ENCODE data around the gene FOSL1. TPM values are rescaled to one million over a fixed set of nuclear protein-coding genes. Genes with fewer than 3 reads are reported as not detected.
"Not testable (repeated sequence)": the region's sequence is repeated elsewhere in the genome, so short reads cannot be mapped to it uniquely, and the experiment has no call there.

Gene FOSL1
- total RNA-seq, 1 donor from 2014 or later, result 3.6 TPM

DNA sequence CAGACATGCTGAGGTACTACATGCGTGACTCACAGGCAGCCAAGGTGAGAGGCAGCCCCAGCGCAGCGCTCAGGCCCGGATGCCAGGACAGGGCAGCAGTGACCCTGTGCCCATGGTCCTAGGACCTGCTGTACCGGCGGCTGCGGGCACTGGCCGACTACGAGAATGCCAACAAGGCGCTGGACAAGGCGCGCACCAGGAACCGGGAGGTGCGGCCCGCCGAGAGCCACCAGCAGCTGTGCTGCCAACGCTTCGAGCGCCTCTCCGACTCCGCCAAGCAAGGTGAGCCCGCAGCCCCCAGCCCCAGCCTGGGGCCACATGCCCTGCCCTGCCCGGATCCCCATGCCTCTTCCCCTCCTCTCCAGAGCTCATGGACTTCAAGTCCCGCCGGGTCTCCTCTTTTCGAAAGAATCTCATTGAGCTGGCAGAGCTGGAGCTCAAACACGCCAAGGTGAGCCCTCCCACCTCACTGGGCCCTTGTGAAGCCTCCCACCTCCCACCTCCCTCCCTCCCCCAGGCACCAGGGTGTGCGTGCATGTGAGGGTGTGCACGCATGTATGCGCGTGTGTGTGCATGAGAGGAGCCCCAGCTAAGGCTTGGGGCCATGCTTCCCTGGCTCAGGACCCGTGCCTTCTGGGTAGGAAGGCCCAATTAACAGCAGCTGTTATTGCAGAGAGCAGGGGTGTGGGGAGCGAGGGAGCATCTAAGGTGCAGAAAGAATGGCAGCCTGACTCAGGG, 47.5 kb downstream of the FOSL1 start:
- DNase-seq, result no peak

GRCh38 chr11:65851811-65852507, 48.2 kb downstream of the FOSL1 start:
- DNase-seq, result no peak

- peak; percentile 45 for DNase-seq
These were observed 49.1 kb downstream of the FOSL1 start for GRCh38 chr11:65851083-65851579.

DNA sequence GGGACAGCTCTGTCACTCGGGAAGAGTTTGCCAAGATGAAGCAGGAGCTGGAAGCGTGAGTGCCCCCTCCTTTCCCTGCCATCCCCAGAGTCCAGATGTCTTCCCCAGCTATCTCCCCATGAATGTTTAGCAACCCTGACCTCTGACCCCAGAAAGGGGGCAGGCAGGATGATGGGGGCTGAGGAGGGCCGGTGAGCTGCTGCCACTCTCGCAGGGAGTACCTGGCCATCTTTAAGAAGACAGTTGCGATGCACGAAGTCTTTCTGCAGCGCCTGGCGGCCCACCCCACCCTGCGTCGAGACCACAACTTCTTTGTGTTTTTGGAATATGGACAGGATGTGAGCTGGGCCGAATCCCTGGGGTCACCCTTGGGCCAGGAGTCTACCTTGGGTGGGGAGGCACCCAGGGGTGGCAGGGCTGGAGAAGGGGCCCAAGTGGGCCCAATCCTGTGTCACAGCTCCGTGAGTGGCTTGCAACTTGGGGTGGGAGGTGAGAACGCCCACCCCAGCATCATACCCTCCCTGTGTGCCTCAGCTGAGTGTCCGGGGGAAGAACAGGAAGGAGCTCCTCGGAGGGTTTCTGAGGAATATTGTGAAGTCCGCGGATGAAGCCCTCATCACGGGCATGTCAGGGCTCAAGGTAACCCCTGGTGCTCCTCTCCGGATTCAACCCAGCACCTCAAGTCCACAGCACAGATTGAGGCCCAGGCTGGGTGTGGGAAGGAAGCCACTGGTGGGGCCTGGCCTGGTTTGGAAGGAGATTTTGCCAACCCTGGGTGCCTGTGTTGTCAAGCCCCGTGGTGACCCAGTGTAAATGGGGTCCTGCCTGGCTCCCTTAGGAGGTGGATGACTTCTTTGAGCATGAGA, 49.7 kb downstream of the FOSL1 start:
- no peak for DNase-seq

DNA sequence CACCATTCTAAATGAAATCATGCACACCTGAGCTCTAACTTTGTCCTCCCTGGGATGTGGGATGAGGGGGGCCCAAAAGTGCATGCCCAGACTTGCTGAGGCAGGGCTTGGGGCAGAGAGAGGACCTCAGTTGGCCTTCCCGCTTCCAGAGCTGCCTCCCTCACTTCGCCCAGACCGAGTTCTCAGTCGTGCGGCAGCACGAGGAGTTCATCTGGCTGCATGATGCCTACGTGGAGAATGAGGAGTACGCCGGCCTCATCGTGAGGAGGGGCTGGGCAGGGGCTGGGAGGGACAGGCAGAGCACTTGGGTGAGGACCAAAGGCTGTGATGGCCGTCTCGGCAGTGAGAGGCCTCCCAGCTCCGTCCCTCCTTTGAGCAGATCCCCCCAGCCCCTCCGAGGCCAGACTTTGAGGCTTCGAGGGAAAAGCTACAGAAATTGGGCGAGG, 50.4 kb downstream of the FOSL1 start:
- no peak for DNase-seq

GRCh38 chr11:65849366-65849765, 50.8 kb downstream of the FOSL1 start:
- no peak for DNase-seq

DNA sequence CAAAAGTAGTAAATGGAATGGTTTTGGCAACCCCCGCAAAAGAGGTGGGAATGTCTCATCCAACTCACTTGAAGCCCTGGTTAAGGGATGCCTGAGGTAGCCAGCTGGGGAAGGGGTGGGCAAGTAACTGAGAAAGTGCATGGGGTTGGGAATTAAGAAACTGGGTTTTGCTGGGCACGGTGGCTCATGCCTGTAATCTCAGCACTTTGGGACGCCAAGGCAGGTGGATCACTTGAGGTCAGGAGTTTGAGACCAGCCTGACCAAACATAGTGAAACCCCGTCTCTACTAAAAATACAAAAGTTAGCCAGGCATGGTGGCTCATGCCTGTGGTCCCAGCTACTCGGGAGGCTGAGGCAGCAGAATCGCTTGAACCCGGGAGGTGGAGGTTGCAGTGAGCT, 51.5 kb downstream of the FOSL1 start:
- not testable (repeated sequence) for DNase-seq

GRCh38 chr11:65847746-65848145, 52.4 kb downstream of the FOSL1 start:
- DNase-seq, result no peak

- no peak for DNase-seq
These were observed 55.8 kb downstream of the FOSL1 start for GRCh38 chr11:65844231-65844872.

DNA sequence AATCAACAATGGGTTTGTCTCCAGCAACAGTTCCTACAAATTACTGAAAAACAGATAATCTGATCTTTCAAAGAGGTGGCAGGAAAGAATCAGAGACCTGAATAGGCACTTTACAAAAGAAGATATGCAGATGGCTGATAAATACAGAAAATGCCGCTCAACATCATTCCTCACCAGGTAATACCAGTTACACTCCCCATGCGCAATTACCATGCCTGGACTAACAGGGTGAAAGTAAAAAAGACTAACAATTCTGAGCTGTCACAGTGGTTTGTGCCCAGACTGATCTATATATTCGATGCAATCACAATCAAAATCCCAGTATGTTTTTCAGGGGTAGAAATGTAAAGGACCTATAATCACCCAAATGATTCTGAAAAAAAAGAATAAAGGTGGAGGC, 56.4 kb downstream of the FOSL1 start:
- no peak for DNase-seq

GRCh38 chr11:65842144-65842543, 58.0 kb downstream of the FOSL1 start:
- no peak for DNase-seq

Other genes starting within 250 kb of the FOSL1 start
- gene RELA, start 237.5 kb downstream of the FOSL1 start, total RNA-seq, result 17.3 and 17.7 TPM in 2 replicates
- gene KAT5, start 188.1 kb downstream of the FOSL1 start, total RNA-seq, result 35.7 and 38.5 TPM in 2 replicates
- 30.6 and 96.1 TPM in 2 replicates for gene RNASEH2C, start 179.6 kb downstream of the FOSL1 start, total RNA-seq
- gene AP5B1, start 119.4 kb downstream of the FOSL1 start, total RNA-seq, result 11.6 and 13.8 TPM in 2 replicates
- gene OVOL1, start 113.3 kb downstream of the FOSL1 start, total RNA-seq, result not detected in 2 replicates
- 0.17 and 0.33 TPM in 2 replicates for gene SNX32, start 66.4 kb downstream of the FOSL1 start, total RNA-seq
- 1,118 and 1,698 TPM in 2 replicates for gene CFL1, start 42.2 kb downstream of the FOSL1 start, total RNA-seq
- 48.2 and 49.7 TPM in 2 replicates for gene MUS81, start 40.0 kb downstream of the FOSL1 start, total RNA-seq
- gene EFEMP2, start 27.6 kb downstream of the FOSL1 start, total RNA-seq, result 16.8 and 22.1 TPM in 2 replicates
- not detected in 2 replicates for gene CTSW, start 20.6 kb downstream of the FOSL1 start, total RNA-seq
- gene FIBP, start 11.9 kb downstream of the FOSL1 start, total RNA-seq, result 161 and 189 TPM in 2 replicates
- 69.3 and 163 TPM in 2 replicates for gene CCDC85B, start 9.7 kb downstream of the FOSL1 start, total RNA-seq
- 17.0 and 20.0 TPM in 2 replicates for gene C11orf68, start 18.7 kb upstream of the FOSL1 start, total RNA-seq
- gene DRAP1, start 19.0 kb upstream of the FOSL1 start, total RNA-seq, result 64.9 and 93.9 TPM in 2 replicates
- gene TSGA10IP, start 45.1 kb upstream of the FOSL1 start, total RNA-seq, result not detected in 2 replicates
- gene SART1, start 61.3 kb upstream of the FOSL1 start, total RNA-seq, result 27.1 and 48.7 TPM in 2 replicates
- gene EIF1AD, start 101.8 kb upstream of the FOSL1 start, total RNA-seq, result 32.2 and 35.8 TPM in 2 replicates
- gene BANF1, start 102.1 kb upstream of the FOSL1 start, total RNA-seq, result 18.2 and 23.2 TPM in 2 replicates
- gene CST6, start 111.6 kb upstream of the FOSL1 start, total RNA-seq, result 0.17 and 0.60 TPM in 2 replicates
- 0.34 TPM in 1 of 2 replicates, not detected in the other for gene CATSPER1, start 126.1 kb upstream of the FOSL1 start, total RNA-seq
- 0.60 and 1.4 TPM in 2 replicates for gene GAL3ST3, start 148.8 kb upstream of the FOSL1 start, total RNA-seq
- gene SF3B2, start 152.0 kb upstream of the FOSL1 start, total RNA-seq, result 116 and 141 TPM in 2 replicates
- 28.2 and 52.7 TPM in 2 replicates for gene PACS1, start 169.9 kb upstream of the FOSL1 start, total RNA-seq